SK-N-SH (cell line): Measurements from ENCODE around the gene MDM1. TPM values are rescaled to one million over a fixed set of nuclear protein-coding genes. Genes with fewer than 3 reads are reported as not detected.
A peak's percentile ranks its signal among the peaks of the same experiment; 100 is the strongest.

Experiments
- CTCF ChIA-PET: fragments of 300-600, 350-600 bp; formaldehyde crosslinking; extraction: SDS; loops from one replicate; lab custom pipeline; 2021; lab: Yijun Ruan, JAX
- POLR2A ChIA-PET: fragments of 350-600 bp; sonication (Branson Sonifier 250); formaldehyde crosslinking; extraction: SDS; loops from one replicate; lab custom pipeline; 2020; ENCODE audit warnings: antibody characterized with exemption, inconsistent platforms; lab: Yijun Ruan, JAX
- DNase-seq: peaks from one replicate; pipeline ENCODE4 v3.0.0; 2012
- H2AFZ ChIP-seq: fragments of 200-600 bp; sonication (generic); 2 replicates; pipeline ENCODE4 v1.8.1; 2016; ENCODE audit warnings: antibody characterized with exemption, mild to moderate bottlenecking, low read depth
- H3F3A ChIP-seq: fragments of 200-600 bp; sonication (generic); replicated peaks from 2 replicates; pipeline ENCODE3; 2016; ENCODE audit warnings: antibody characterized with exemption, mild to moderate bottlenecking; ENCODE audit not compliant: insufficient read depth
- H3K27ac ChIP-seq, 2 experiments: fragments of 200-500 bp in 1 of 2; fragments of 200-600 bp in 1 of 2; sonication (Bioruptor generic) in 1 of 2; sonication (generic), shearing (Covaris generic) in 1 of 2; 2 replicates each; pipeline versions ENCODE4 v1.5.1 to v1.6.1; 2014 to 2016; ENCODE audit warnings: low read depth in 2 of 2, inconsistent platforms in 1 of 2, low read length in 1 of 2, mild to moderate bottlenecking in 1 of 2, mixed read lengths in 1 of 2
- H3K27me3 ChIP-seq: fragments of 200-600 bp; sonication (generic), shearing (Covaris generic); 2 replicates; pipeline ENCODE4 v1.6.1; 2016; ENCODE audit warnings: mixed run types; ENCODE audit not compliant: insufficient read depth
- H3K36me3 ChIP-seq, 2 experiments: fragments of 200-500 bp in 1 of 2; fragments of 200-600 bp in 1 of 2; sonication (Bioruptor generic) in 1 of 2; sonication (generic) in 1 of 2; replicated peaks in 1 of 2; 2 replicates each; pipeline versions ENCODE3 to v1.5.1; 2014 to 2016; ENCODE audit warnings: low read length in 1 of 2, mild to moderate bottlenecking in 1 of 2; ENCODE audit not compliant: insufficient read depth in 2 of 2, control insufficient read depth in 1 of 2
- H3K4me1 ChIP-seq, 2 experiments: fragments of 200-500 bp in 1 of 2; fragments of 200-600 bp in 1 of 2; sonication (Bioruptor generic) in 1 of 2; sonication (generic), shearing (Covaris generic) in 1 of 2; 2 replicates each; pipeline versions ENCODE4 v1.5.1 to v1.6.1; 2014 to 2016; ENCODE audit warnings: low read depth in 1 of 2, low read length in 1 of 2, mixed run types in 1 of 2; ENCODE audit not compliant: insufficient read depth in 2 of 2, control insufficient read depth in 1 of 2
- H3K4me2 ChIP-seq: fragments of 200-600 bp; sonication (generic), shearing (Covaris generic); 2 replicates; pipeline ENCODE4 v1.6.1; 2017; ENCODE audit warnings: mixed run types
- H3K4me3 ChIP-seq, 2 experiments: fragments of 200-500 bp in 1 of 2; fragments of 200-600 bp in 1 of 2; sonication (Bioruptor generic) in 1 of 2; sonication (generic), shearing (Covaris generic) in 1 of 2; 2 replicates each; pipeline versions ENCODE4 v1.5.1 to v1.8.1; 2014 to 2016; ENCODE audit warnings: low read depth in 2 of 2, inconsistent platforms in 1 of 2, low read length in 1 of 2, mild to moderate bottlenecking in 1 of 2, mixed read lengths in 1 of 2, moderate library complexity in 1 of 2
- H3K79me2 ChIP-seq: fragments of 200-600 bp; sonication (generic); 2 replicates; pipeline ENCODE4 v1.8.1; 2017; ENCODE audit warnings: mild to moderate bottlenecking; ENCODE audit not compliant: insufficient read depth
- H3K9ac ChIP-seq: fragments of 200-600 bp; sonication (generic); 2 replicates; pipeline ENCODE4 v1.6.1; 2017; ENCODE audit warnings: mixed run types
- H3K9me2 ChIP-seq: fragments of 200-600 bp; sonication (generic); 2 replicates; pipeline ENCODE4 v1.6.1; 2017; ENCODE audit warnings: mixed run types
- H3K9me3 ChIP-seq: fragments of 200-600 bp; sonication (generic); 2 replicates; pipeline ENCODE4 v1.6.1; 2017; ENCODE audit warnings: mixed run types, mild to moderate bottlenecking, moderate library complexity
- H4K20me1 ChIP-seq: fragments of 200-600 bp; sonication (generic); 2 replicates; pipeline ENCODE4 v1.6.1; 2017; ENCODE audit warnings: mild to moderate bottlenecking, mixed run types; ENCODE audit not compliant: insufficient read depth
- CHD2 ChIP-seq: fragments of 150-350 bp; IDR thresholded peaks from 2 replicates; pipeline ENCODE4 v1.6.1; 2018; ENCODE audit warnings: low read length; ENCODE audit not compliant: partially characterized antibody
- EP300 ChIP-seq, 2 experiments: IDR thresholded peaks; 2 replicates each; pipeline versions ENCODE4 v1.4.0 to v1.6.1; 2012; ENCODE audit warnings: borderline replicate concordance in 1 of 2, low read depth in 1 of 2, low read length in 1 of 2
- EZH2phosphoT487 ChIP-seq: fragments of 200-600 bp; sonication (generic); IDR thresholded peaks from 2 replicates; pipeline ENCODE4 v1.6.1; 2017; ENCODE audit warnings: low read depth, mixed run types, mild to moderate bottlenecking, antibody characterized with exemption, moderate library complexity, borderline replicate concordance
- FOXJ3 ChIP-seq: sonication (generic); formaldehyde crosslinking; IDR thresholded peaks from 2 replicates; pipeline ENCODE4 v1.5.1; 2020; ENCODE audit warnings: mild to moderate bottlenecking, missing genetic modification reagents
- FOXM1 ChIP-seq: IDR thresholded peaks from 2 replicates; pipeline ENCODE4 v1.4.0; 2012; ENCODE audit warnings: low read depth, mild to moderate bottlenecking
- GATA2 ChIP-seq: sonication (generic); formaldehyde crosslinking; IDR thresholded peaks from 2 replicates; pipeline ENCODE4 v1.5.0; 2020; ENCODE audit warnings: mild to moderate bottlenecking, missing genetic modification reagents
- JUND ChIP-seq: IDR thresholded peaks from 2 replicates; pipeline ENCODE4 v1.4.0; 2012
- NFIC ChIP-seq: IDR thresholded peaks from 2 replicates; pipeline ENCODE4 v1.4.0; 2012; ENCODE audit warnings: borderline replicate concordance
- PBX3 ChIP-seq: IDR thresholded peaks from 2 replicates; pipeline ENCODE4; 2012
- RCOR1 ChIP-seq: fragments of 150-350 bp; IDR thresholded peaks from 2 replicates; pipeline ENCODE4 v1.6.1; 2017; ENCODE audit warnings: antibody characterized with exemption, low read length
- REST ChIP-seq: IDR thresholded peaks from 2 replicates; pipeline ENCODE4 v1.6.1; 2012; ENCODE audit warnings: mild to moderate bottlenecking, low read depth, low read length, moderate library complexity
- RFX5 ChIP-seq: IDR thresholded peaks from 2 replicates; pipeline ENCODE4 v1.6.1; 2012; ENCODE audit warnings: mild to moderate bottlenecking, improper control_type of control experiment, low read length
- SIN3A ChIP-seq: IDR thresholded peaks from 2 replicates; pipeline ENCODE4 v1.6.1; 2012; ENCODE audit warnings: low read depth, mild to moderate bottlenecking, low read length, moderate library complexity, borderline replicate concordance
- TCF12 ChIP-seq: IDR thresholded peaks from 2 replicates; pipeline ENCODE4 v1.4.0; 2012
- ZBTB33 ChIP-seq: IDR thresholded peaks from 2 replicates; pipeline ENCODE4 v1.4.0; 2012; ENCODE audit warnings: low read depth, borderline replicate concordance
- whole genome bisulfite sequencing: methylation state at CpG from one replicate; pipeline ENCODE4 v1.1.6; 2017; ENCODE audit warnings: low lambda C conversion rate; 5-methylcytosine and 5-hydroxymethylcytosine counted together
- polyA plus RNA-seq, 3 experiments: library from polyadenylated mRNA; depleted of rRNA; stranded (reverse); fragments of >200 nt; gene quantifications; 2 replicates each; pipeline ENCODE4 v1.2.3, GENCODE V29; 2012
- TF ChIP-seq, protein P1 (sequence below): fragments of 150-350 bp; IDR thresholded peaks from 2 replicates; pipeline ENCODE4 v1.6.1; 2017; ENCODE audit warnings: antibody characterized with exemption, low read length, low read depth, borderline replicate concordance

MDM1 gene
- polyA plus RNA-seq, 1 of the 3 experiments (the other 2 are of a cell fraction): 7.4 TPM

DNA sequence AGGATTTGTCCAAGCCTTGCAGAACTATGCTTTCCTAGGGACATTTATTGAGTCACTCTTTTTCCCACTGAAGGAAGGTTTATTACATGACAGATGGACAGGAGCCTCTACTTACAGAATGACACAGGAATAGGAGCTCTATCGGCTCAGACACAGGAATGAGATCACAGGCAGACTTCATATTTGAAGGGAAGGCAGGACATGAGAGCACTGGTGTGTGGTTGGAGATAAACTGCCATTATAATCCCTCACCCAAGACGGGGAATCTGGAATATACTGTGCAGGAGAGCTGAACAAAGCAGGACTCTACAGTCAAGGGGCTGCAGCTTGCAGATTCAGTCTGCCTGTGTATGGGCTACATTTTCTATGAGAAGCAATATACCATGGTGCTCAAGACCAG lies 51.9 kb downstream of the MDM1 start (continued):
- TF ChIP-seq, protein P1, sequence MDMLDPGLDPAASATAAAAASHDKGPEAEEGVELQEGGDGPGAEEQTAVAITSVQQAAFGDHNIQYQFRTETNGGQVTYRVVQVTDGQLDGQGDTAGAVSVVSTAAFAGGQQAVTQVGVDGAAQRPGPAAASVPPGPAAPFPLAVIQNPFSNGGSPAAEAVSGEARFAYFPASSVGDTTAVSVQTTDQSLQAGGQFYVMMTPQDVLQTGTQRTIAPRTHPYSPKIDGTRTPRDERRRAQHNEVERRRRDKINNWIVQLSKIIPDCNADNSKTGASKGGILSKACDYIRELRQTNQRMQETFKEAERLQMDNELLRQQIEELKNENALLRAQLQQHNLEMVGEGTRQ: no peak
- no peak for TF ChIP-seq EZH2phosphoT487
- no peak for TF ChIP-seq REST

DNA sequence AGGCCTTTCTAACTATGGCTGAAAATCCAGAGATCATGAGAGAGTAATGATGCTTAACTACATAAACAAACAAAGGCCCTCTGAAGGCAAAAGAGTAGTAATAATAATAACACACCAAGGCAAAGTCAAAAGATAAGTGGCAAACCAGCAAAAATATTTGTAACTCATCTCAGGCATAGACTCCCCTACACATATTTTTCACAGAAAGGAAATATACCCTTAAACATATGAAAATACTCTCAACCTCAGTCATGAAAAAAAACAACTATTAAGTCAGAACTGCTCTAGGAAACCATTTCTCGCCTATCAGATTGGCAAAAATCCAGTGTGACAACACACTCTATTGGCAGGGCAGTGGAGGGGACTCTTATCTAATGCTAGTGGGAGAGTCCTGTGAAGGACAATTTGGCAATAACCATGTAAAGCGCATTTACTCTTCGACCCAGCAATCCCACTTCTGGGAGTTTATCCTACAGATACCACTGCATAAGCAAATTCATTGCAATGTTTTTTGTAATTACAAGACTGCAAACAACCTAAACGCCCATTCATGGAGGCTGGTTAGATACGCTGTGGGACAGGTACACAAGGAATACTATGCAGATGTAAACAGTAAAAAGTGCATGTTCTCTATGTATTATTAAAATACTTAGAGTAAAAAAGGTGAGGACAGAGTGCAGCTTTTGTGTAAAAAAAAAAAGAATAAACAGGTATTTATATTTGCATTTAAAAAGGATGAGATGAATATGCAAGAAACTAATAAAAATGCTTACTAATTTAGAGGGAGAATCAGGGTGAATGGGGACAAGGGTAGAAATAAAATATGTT lies 52.7 kb downstream of the MDM1 start:
- no peak for TF ChIP-seq RFX5
- TF ChIP-seq PBX3: 0 out of 2 replicates have a peak, but pooled peaks have one; percentile 7
- TF ChIP-seq GATA2 (CRISPR knock-in tag): peak; percentile 88
- TF ChIP-seq FOXJ3 (CRISPR knock-in tag): no peak
- no peak for TF ChIP-seq SIN3A
- no peak for TF ChIP-seq JUND
- TF ChIP-seq FOXM1: no peak
- TF ChIP-seq ZBTB33: no peak
- peak; percentile 76 for TF ChIP-seq RCOR1
- TF ChIP-seq CHD2: peak; percentile 70
- peak in 1 of 2 experiments; percentile 28; a peak in 1 of 4 replicates for TF ChIP-seq EP300 (IDR thresholded peaks at IDR 0.05; ENCODE audit: borderline replicate concordance in 1 of 2, low read depth in 1 of 2, low read length in 1 of 2)
- peak; percentile 83 for TF ChIP-seq NFIC
- TF ChIP-seq, protein P1: no peak
- TF ChIP-seq TCF12: peak; percentile 31; the same call in 1 of the 2 replicates
- 53% methylated on average over 5 of the region's 5 CpGs for WGBS
- no peak overlapping the region for H2AFZ ChIP-seq
- CTCF ChIA-PET: no interaction called here
- H3K4me3 ChIP-seq: no peak overlapping the region
- POLR2A ChIA-PET: no interaction called here
- H4K20me1 ChIP-seq: no peaks in the 10 kb centered on the region
- no peaks in the 10 kb centered on the region for H3K27me3 ChIP-seq
- H3K4me1 ChIP-seq: peaks cover 7 to 10% of the 10 kb centered on the region in 2 experiments; a peak in 3 of 4 replicates
- no peaks in the 10 kb centered on the region for H3K9me2 ChIP-seq
- H3K27ac ChIP-seq: peak overlapping the region; percentile 73 to 81
- H3F3A ChIP-seq: peaks cover 6% of the 10 kb centered on the region
- DNase-seq: peak; percentile 57
- H3K36me3 ChIP-seq: no peaks in the 10 kb centered on the region
- H3K4me2 ChIP-seq: no peak overlapping the region
- no peaks in the 10 kb centered on the region for H3K9me3 ChIP-seq
- no peaks in the 10 kb centered on the region for H3K79me2 ChIP-seq
- H3K9ac ChIP-seq: 0 out of 2 replicates have a peak overlapping the region, but pooled peaks have one; percentile 4
